Rectal smooth muscle tissue (tissue), 1 donor: ENCODE results near the gene NXNL2.

Experiments
- H3K27ac ChIP-seq: one replicate; pipeline ENCODE4 v1.7.0; 2013; ENCODE audit warnings: low read depth, low read length, inconsistent platforms
- H3K27me3 ChIP-seq: one replicate; pipeline ENCODE4 v1.7.0; 2013; ENCODE audit warnings: low read length; ENCODE audit not compliant: control insufficient read depth, insufficient read depth
- H3K36me3 ChIP-seq: one replicate; pipeline ENCODE4 v1.7.0; 2013; ENCODE audit warnings: low read length; ENCODE audit not compliant: control insufficient read depth, insufficient read depth
- H3K4me1 ChIP-seq: one replicate; pipeline ENCODE4 v1.7.0; 2013; ENCODE audit warnings: low read length; ENCODE audit not compliant: control insufficient read depth, insufficient read depth
- H3K4me3 ChIP-seq: one replicate; pipeline ENCODE4 v1.7.0; 2013; ENCODE audit warnings: low read length
- H3K9ac ChIP-seq: one replicate; pipeline ENCODE4 v1.7.0; 2013; ENCODE audit warnings: low read length

Gene NXNL2

GRCh38 chr9:88514247-88514646, 20.7 kb upstream of the NXNL2 start:
- H3K4me3 ChIP-seq: no peak overlapping the region
- no peaks in the 10 kb centered on the region for H3K27me3 ChIP-seq
- H3K27ac ChIP-seq: no peak overlapping the region
- no peak overlapping the region for H3K9ac ChIP-seq
- no peaks in the 10 kb centered on the region for H3K4me1 ChIP-seq
- H3K36me3 ChIP-seq: no peaks in the 10 kb centered on the region

- H3K4me1 ChIP-seq: no peaks in the 10 kb centered on the region
- H3K4me3 ChIP-seq: no peak overlapping the region
- H3K9ac ChIP-seq: no peak overlapping the region
- no peaks in the 10 kb centered on the region for H3K36me3 ChIP-seq
- no peaks in the 10 kb centered on the region for H3K27me3 ChIP-seq
- H3K27ac ChIP-seq: no peak overlapping the region
Observed at GRCh38 chr9:88521308-88521707, 13.7 kb upstream of the NXNL2 start.

- H3K9ac ChIP-seq: no peak overlapping the region
- no peaks in the 10 kb centered on the region for H3K4me1 ChIP-seq
- no peak overlapping the region for H3K4me3 ChIP-seq
- no peaks in the 10 kb centered on the region for H3K36me3 ChIP-seq
- no peaks in the 10 kb centered on the region for H3K27me3 ChIP-seq
- H3K27ac ChIP-seq: no peak overlapping the region
Observed at GRCh38 chr9:88522360-88522759, 12.6 kb upstream of the NXNL2 start.

GRCh38 chr9:88523056-88523455, 11.9 kb upstream of the NXNL2 start:
- no peak overlapping the region for H3K9ac ChIP-seq
- no peak overlapping the region for H3K4me3 ChIP-seq
- no peaks in the 10 kb centered on the region for H3K36me3 ChIP-seq
- H3K27me3 ChIP-seq: no peaks in the 10 kb centered on the region
- no peaks in the 10 kb centered on the region for H3K4me1 ChIP-seq
- H3K27ac ChIP-seq: no peak overlapping the region

GRCh38 chr9:88524911-88525310, 10.1 kb upstream of the NXNL2 start:
- no peak overlapping the region for H3K27ac ChIP-seq

GRCh38 chr9:88527618-88528017, 7.4 kb upstream of the NXNL2 start:
- Histone ChIP-seq H3K36me3 (no peaks in the 10 kb centered on the region), H3K27ac (no peak overlapping the region), H3K4me3 (no peak overlapping the region), H3K9ac (no peak overlapping the region), H3K27me3 (no peaks in the 10 kb centered on the region), H3K4me1 (peaks cover 3% of the 10 kb centered on the region)

More at GRCh38 chr9:88524911-88525310, 10.1 kb upstream of the NXNL2 start:
- Histone ChIP-seq H3K9ac (no peak overlapping the region), H3K4me3 (no peak overlapping the region), H3K36me3 (no peaks in the 10 kb centered on the region), H3K27me3 (no peaks in the 10 kb centered on the region), H3K4me1 (peaks cover 3% of the 10 kb centered on the region)

GRCh38 chr9:88528080-88528790, 6.7 kb upstream of the NXNL2 start:
- Histone ChIP-seq H3K27ac (peak overlapping the region; percentile 12), H3K27me3 (no peaks in the 10 kb centered on the region), H3K4me3 (no peak overlapping the region), H3K4me1 (peaks cover 3% of the 10 kb centered on the region), H3K36me3 (no peaks in the 10 kb centered on the region), H3K9ac (no peak overlapping the region)

- Histone ChIP-seq H3K4me1 (peaks cover 3% of the 10 kb centered on the region), H3K27me3 (no peaks in the 10 kb centered on the region), H3K36me3 (no peaks in the 10 kb centered on the region), H3K9ac (no peak overlapping the region), H3K27ac (no peak overlapping the region), H3K4me3 (no peak overlapping the region)
Observed at GRCh38 chr9:88529496-88529895, 5.5 kb upstream of the NXNL2 start.

GRCh38 chr9:88530051-88530450, 4.9 kb upstream of the NXNL2 start:
- Histone ChIP-seq H3K9ac (no peak overlapping the region), H3K4me3 (no peak overlapping the region), H3K36me3 (no peaks in the 10 kb centered on the region), H3K4me1 (peaks cover 3% of the 10 kb centered on the region), H3K27ac (peak overlapping the region; percentile 6), H3K27me3 (no peaks in the 10 kb centered on the region)

GRCh38 chr9:88531920-88532698, 2.9 kb upstream of the NXNL2 start:
- no peaks in the 10 kb centered on the region for H3K27me3 ChIP-seq
- H3K4me3 ChIP-seq: no peak overlapping the region
- H3K27ac ChIP-seq: no peak overlapping the region
- H3K9ac ChIP-seq: no peak overlapping the region
- H3K36me3 ChIP-seq: no peaks in the 10 kb centered on the region
- peaks cover 6% of the 10 kb centered on the region for H3K4me1 ChIP-seq

- Histone ChIP-seq H3K27ac (no peak overlapping the region), H3K27me3 (no peaks in the 10 kb centered on the region), H3K4me3 (peak overlapping the region; percentile 60), H3K4me1 (peaks cover 6% of the 10 kb centered on the region), H3K36me3 (no peaks in the 10 kb centered on the region), H3K9ac (no peak overlapping the region)
Observed at GRCh38 chr9:88533951-88534455, 975 bp upstream of the NXNL2 start.

- Histone ChIP-seq H3K36me3 (no peaks in the 10 kb centered on the region), H3K27me3 (no peaks in the 10 kb centered on the region), H3K9ac (no peak overlapping the region), H3K4me3 (peak overlapping the region; percentile 66), H3K27ac (no peak overlapping the region), H3K4me1 (peaks cover 6% of the 10 kb centered on the region)
Observed at GRCh38 chr9:88535226-88536022, 446 bp downstream of the NXNL2 start.
